ENCODE results near the gene TDRD12. TPM values are rescaled to one million over a fixed set of nuclear protein-coding genes. Genes with fewer than 3 reads are reported as not detected.
"Not testable (repeated sequence)": the region's sequence is repeated elsewhere in the genome, so short reads cannot be mapped to it uniquely, and the experiment has no call there.

TDRD12 gene
- total RNA-seq, 1 experiment from 2014 or later: 0.64 TPM

GRCh38 chr19:32743447-32743846 is 23.9 kb downstream of the TDRD12 start:
- Histone ChIP-seq H3K36me3 (ENCODE audit: insufficient read depth, low read length, poor library complexity, severe bottlenecking) (no peaks in the 10 kb centered on the region), H3K9me3 (ENCODE audit: low read depth, low read length, poor library complexity, severe bottlenecking) (no peaks in the 10 kb centered on the region), H3K4me1 (ENCODE audit: insufficient read depth, low read length, poor library complexity, severe bottlenecking) (no peaks in the 10 kb centered on the region), H3K27ac (ENCODE audit: low read depth, low read length, poor library complexity, severe bottlenecking) (no peak overlapping the region), H3K4me3 (ENCODE audit: low read depth, low read length, poor library complexity, severe bottlenecking) (no peak overlapping the region), H3K27me3 (replicated peaks; ENCODE audit: insufficient read depth, low read depth, low read length, poor library complexity) (no peaks in the 10 kb centered on the region)
- POLR2A ChIA-PET (ENCODE audit: low non-redundant PET): interaction anchor here (0.7 kb wide), 1 partner anchor 77 kb away, joined by 9 read pairs; no protein-coding TSS in a partner anchor
- CTCF ChIA-PET: no interaction called here
- BruUV-seq (replicated peaks): no TSS peak
- intact Hi-C loops (cut with micrococcal nuclease; ENCODE audit: unreplicated experiment): no loop called here
- no peak for TF ChIP-seq EZH2 (IDR thresholded peaks at IDR 0.05; ENCODE audit: borderline replicate concordance, low read depth, low read length, poor library complexity, severe bottlenecking)
- TF ChIP-seq CTCF (conservative IDR thresholded peaks at IDR 0.05; ENCODE audit: low read depth, low read length): no peak
- DNase-seq (ENCODE audit: low spot score): no peak

GRCh38 chr19:32744555-32745325 is 25.2 kb downstream of the TDRD12 start:
- Histone ChIP-seq H3K27ac (ENCODE audit: low read depth, low read length, poor library complexity, severe bottlenecking) (no peak overlapping the region), H3K27me3 (replicated peaks; ENCODE audit: insufficient read depth, low read depth, low read length, poor library complexity) (no peaks in the 10 kb centered on the region), H3K4me3 (ENCODE audit: low read depth, low read length, poor library complexity, severe bottlenecking) (no peak overlapping the region), H3K4me1 (ENCODE audit: insufficient read depth, low read length, poor library complexity, severe bottlenecking) (no peaks in the 10 kb centered on the region), H3K36me3 (ENCODE audit: insufficient read depth, low read length, poor library complexity, severe bottlenecking) (no peaks in the 10 kb centered on the region), H3K9me3 (ENCODE audit: low read depth, low read length, poor library complexity, severe bottlenecking) (no peaks in the 10 kb centered on the region)
- intact Hi-C loops (cut with micrococcal nuclease; ENCODE audit: unreplicated experiment): no loop called here
- ChIA-PET CTCF (no interaction called here), POLR2A (ENCODE audit: low non-redundant PET) (no interaction called here)
- DNase-seq (ENCODE audit: low spot score): no peak
- BruUV-seq (replicated peaks): no TSS peak
- TF ChIP-seq EZH2 (IDR thresholded peaks at IDR 0.05; ENCODE audit: borderline replicate concordance, low read depth, low read length, poor library complexity, severe bottlenecking) (no peak), CTCF (conservative IDR thresholded peaks at IDR 0.05; ENCODE audit: low read depth, low read length) (no peak)

- intact Hi-C loops (cut with micrococcal nuclease; ENCODE audit: unreplicated experiment); CTCF ChIA-PET: not testable (repeated sequence)
Measured at GRCh38 chr19:32745594-32746251, 26.2 kb downstream of the TDRD12 start.

GRCh38 chr19:32746631-32747196 is 27.1 kb downstream of the TDRD12 start:
- H3K4me3 ChIP-seq (ENCODE audit: low read depth, low read length, poor library complexity, severe bottlenecking); BruUV-seq (replicated peaks); H3K4me1 ChIP-seq (ENCODE audit: insufficient read depth, low read length, poor library complexity, severe bottlenecking); H3K9me3 ChIP-seq (ENCODE audit: low read depth, low read length, poor library complexity, severe bottlenecking); intact Hi-C loops (cut with micrococcal nuclease; ENCODE audit: unreplicated experiment); H3K27me3 ChIP-seq (replicated peaks; ENCODE audit: insufficient read depth, low read depth, low read length, poor library complexity); DNase-seq (ENCODE audit: low spot score); H3K36me3 ChIP-seq (ENCODE audit: insufficient read depth, low read length, poor library complexity, severe bottlenecking); POLR2A ChIA-PET (ENCODE audit: low non-redundant PET); CTCF ChIA-PET; H3K27ac ChIP-seq (ENCODE audit: low read depth, low read length, poor library complexity, severe bottlenecking): not testable (repeated sequence)

More at GRCh38 chr19:32745594-32746251, 26.2 kb downstream of the TDRD12 start:
- DNase-seq (ENCODE audit: low spot score); POLR2A ChIA-PET (ENCODE audit: low non-redundant PET); H3K9me3 ChIP-seq (ENCODE audit: low read depth, low read length, poor library complexity, severe bottlenecking); BruUV-seq (replicated peaks); H3K4me1 ChIP-seq (ENCODE audit: insufficient read depth, low read length, poor library complexity, severe bottlenecking); H3K36me3 ChIP-seq (ENCODE audit: insufficient read depth, low read length, poor library complexity, severe bottlenecking); H3K4me3 ChIP-seq (ENCODE audit: low read depth, low read length, poor library complexity, severe bottlenecking); H3K27ac ChIP-seq (ENCODE audit: low read depth, low read length, poor library complexity, severe bottlenecking); H3K27me3 ChIP-seq (replicated peaks; ENCODE audit: insufficient read depth, low read depth, low read length, poor library complexity): not testable (repeated sequence)

Measured in A673 (cell line).